GM18502 (cell line): ENCODE measurements around the gene ABHD15.

Experiments
- ATAC-seq: cut with Tn5 transposase; IDR thresholded peaks from one replicate; pipeline ENCODE4 v1.9.1; 2021; ENCODE audit warnings: mild to moderate bottlenecking; ENCODE audit not compliant: unreplicated experiment, poor library complexity

The ABHD15 gene

DNA sequence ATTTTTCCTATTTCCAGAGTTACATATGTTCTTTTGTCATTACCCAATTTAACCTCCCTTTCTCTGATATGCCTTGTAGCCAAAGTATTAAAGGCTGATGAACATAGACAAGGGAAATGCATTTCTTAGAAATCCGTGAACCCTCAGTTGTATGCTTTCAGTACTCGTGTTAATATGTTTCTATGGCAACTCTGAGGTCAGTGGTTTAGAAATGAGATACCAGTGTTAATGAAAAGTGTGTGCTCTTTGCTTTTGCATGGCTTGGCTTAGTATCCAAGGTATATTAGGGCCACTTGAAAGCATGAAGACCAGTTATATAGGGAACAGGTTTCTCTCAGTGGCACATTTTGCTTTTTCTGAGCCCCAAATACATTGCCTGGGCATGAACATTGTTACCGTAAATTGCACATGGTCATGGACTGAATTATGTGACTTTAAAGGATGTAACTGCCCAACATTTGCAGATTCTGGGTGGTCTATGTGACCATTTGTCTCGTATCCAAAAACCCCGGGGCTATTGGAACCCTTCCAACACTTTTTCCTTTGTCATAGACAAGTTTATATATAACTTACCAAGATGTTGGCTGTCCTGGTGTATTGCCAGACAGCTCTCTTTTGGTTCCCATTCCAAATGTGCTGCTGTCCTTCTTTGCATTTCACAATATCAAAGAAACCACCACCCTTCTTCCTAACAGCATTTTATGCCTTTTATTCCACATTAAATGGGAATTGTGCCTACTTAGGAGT lies 17.5 kb downstream of the ABHD15 start:
- no peak for ATAC-seq

DNA sequence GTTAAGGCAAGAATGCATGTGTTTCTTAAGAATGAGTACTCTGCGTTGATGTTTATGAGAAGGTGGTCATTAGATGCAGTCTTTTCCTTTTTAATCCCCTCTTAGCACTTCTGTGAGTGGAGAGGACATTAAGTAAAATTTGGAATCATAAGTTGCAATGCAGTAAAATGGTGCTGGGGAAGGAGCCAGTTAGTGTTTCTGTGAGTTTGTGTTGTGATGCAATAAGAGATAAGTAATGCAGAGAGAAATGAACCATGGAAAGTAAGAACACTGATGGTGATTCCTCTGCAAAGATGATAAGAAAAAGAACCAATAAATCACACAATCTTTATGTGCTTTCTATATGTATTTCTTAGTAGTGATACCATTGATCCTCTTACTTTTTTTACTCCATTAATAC lies 20.0 kb downstream of the ABHD15 start:
- no peak for ATAC-seq

DNA sequence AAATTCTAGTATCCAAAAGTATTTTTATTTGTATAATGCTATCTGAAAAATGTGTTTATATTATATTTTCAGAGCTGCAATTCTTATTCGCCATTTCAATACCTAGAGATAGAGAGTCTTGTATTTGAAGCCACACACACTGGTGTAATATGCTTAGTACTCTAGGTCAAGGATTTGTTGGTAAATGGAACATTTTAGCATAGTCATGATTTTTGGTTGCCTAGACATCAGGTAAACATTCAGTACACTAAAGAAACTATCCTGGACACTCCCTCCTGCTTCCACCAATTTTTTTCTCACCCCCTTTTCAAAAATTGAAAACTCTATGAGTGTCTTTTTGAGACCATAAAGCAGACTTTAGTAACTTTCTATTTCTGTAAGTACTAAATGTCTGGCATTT lies 20.8 kb downstream of the ABHD15 start:
- ATAC-seq: no peak

DNA sequence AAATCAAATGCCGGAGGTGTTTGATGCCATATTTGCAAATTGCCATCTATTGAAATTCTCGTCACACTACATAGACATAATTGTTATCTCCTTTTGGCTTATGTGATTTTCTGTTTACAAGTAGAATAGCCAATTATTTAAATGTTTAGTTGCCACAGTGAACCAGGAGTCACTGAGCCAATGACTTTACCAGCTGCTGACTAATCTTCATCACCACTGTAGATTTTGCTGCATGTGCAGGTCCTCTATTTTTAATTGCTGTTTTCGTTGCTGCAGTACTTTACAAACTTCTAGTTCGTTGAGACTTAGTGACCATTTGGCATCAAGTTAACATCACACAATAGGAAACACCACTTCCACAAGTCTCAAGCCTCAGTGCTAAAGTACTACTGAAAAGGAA lies 22.8 kb downstream of the ABHD15 start:
- ATAC-seq: no peak

DNA sequence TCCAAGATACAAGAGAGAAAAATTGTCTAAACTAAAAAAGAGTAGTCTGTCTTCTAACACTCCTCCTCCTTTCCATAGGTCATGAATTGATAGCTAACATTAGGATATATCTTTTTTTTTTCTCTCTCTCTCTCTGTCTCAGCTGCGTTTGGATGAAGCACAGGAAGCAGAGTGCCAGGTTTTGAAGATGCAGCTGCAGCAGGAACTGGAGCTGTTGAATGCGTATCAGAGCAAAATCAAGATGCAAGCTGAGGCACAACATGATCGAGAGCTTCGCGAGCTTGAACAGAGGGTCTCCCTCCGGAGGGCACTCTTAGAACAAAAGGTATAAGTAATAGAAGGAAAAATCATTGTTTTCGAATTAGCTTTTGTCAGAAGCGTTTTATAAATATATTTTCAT lies 32.9 kb downstream of the ABHD15 start:
- ATAC-seq: no peak

DNA sequence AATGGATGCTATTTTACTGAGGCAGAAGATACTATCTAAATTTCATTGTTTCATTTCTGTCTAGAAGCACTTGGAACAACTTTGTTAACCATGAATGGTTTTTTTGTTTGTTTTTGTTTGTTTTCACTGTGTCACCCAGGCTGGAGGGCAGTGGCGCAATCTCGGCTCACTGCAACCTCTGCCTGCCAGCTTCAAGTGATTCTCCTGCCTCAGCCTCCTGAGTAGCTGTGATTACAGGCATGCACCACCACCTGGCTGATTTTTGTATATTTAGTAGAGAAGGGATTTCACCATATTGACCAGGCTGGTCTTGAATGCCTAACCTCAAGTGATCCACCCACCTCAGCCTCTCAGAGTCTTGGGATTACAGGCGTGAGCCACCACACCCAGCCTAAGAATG lies 40.5 kb downstream of the ABHD15 start:
- ATAC-seq: no peak

DNA sequence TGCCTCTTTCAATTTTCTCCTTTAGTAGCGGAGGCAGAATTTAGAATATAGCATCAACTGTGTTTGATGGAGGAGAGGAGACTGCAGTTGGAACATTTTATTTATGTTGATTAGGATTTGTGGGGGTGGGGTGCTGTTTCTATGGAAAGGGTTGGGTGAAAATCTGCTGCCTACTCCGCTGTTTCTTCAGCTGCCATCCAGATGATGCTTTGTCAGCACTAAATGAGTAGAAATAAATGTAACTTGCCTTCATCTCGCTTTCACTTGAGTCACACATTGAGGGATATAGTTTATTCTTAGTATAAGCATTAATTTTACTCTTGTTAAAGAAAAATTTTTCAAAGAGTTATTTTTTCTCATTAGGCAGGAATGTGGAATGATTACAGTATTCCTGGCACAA lies 42.1 kb downstream of the ABHD15 start:
- ATAC-seq: no peak

DNA sequence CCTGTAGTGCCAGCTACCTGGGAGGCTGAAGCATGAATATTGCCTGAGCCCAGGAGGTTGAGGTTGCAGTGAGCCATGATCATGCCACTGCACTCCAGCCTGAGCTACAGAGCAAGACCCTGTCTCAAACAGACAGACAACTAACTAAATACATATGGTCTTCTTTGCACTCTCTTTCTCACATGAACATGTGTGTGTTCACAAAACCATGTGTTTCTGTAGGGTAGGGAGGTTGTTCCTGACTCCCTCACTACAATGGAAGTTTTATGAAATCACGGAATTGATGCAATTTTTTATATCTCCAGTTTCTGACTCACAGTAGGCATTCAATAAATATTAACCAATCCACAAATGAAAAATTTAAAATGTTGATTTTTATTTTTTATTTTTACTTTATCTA lies 48.5 kb downstream of the ABHD15 start:
- no peak for ATAC-seq

DNA sequence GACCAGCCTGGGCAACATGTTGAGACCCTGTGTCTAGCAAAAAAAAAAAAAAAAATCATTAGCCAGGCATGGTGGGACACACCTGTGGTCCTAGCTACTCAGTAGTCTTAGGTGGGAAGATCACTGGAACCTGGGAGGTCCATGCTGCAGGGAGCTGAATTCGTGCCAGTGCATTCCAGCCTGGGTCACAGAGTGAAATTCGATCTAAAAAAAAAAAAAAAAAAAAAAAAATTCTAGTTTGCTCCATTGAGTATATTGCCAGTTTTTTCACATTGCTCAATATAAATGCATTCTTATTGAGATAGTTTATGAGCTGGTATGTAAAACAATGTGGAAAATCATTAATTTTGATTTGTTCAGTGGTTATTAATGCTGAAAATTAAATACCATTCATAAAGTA lies 52.0 kb downstream of the ABHD15 start:
- no peak for ATAC-seq

DNA sequence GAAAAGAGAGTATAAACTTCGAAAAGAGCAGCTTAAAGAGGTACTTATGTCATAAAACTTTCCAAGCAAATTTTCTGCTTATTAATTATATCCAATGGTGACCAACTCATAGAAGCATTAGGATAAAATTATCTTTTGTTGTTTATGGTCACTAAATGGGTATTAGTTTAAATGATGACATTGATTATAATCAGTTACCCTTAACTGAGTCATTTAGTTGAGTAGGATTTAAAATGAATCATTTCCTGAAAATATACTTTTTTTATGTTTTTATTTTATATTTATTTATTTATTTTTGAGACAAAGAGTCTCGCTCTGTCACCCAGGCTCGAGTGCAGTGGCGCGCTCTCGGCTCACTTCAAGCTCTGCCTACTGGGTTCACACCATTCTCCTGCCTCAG lies 55.9 kb downstream of the ABHD15 start:
- no peak for ATAC-seq
